ENCODE measurements around the gene MXRA8.

The MXRA8 gene

DNA sequence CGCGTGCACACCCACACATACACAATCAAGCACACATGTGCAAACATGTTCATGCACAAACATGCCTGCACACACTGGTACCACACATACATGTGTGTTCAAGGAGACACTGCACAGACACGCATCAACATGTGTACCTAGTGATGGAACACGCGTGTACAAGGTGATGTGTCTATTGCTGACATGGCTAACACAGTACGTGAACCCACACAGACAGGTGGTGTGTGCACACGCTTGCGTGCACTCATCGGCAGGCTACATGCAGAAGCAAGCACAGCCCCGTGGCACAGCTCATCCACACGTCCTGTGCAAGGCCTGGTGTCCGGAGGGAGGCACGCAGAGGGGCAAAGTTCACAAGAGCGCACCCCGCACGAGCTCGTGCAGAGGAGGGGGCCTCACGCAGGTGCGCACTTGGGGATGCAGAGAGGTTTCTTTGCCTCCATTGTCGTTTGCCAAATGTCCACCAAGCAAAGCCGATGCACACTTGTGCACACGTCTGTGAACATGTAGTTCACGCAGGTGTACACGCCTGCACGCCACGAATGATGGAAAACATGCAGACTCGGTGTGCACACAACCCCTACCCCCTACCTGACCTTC is 51.6 kb downstream of the MXRA8 start:
- FAIRE-seq: peak; percentile 95
- no peak for DNase-seq (ENCODE audit: insufficient read length, low spot score)
- TF ChIP-seq TAF1 (IDR thresholded peaks at IDR 0.05; ENCODE audit: low read depth, low read length) (no peak), SPI1 (IDR thresholded peaks at IDR 0.05; ENCODE audit: low read depth, low read length) (no peak), POU2F2 (IDR thresholded peaks at IDR 0.05; ENCODE audit: low read depth, low read length) (no peak), PAX5 (IDR thresholded peaks at IDR 0.05; ENCODE audit: insufficient read depth, low read length, severe bottlenecking) (no peak), POLR2A (IDR thresholded peaks at IDR 0.05; ENCODE audit: low read depth, low read length) (no peak), POLR2AphosphoS5 (IDR thresholded peaks at IDR 0.05; ENCODE audit: low read depth, low read length) (no peak)

DNA sequence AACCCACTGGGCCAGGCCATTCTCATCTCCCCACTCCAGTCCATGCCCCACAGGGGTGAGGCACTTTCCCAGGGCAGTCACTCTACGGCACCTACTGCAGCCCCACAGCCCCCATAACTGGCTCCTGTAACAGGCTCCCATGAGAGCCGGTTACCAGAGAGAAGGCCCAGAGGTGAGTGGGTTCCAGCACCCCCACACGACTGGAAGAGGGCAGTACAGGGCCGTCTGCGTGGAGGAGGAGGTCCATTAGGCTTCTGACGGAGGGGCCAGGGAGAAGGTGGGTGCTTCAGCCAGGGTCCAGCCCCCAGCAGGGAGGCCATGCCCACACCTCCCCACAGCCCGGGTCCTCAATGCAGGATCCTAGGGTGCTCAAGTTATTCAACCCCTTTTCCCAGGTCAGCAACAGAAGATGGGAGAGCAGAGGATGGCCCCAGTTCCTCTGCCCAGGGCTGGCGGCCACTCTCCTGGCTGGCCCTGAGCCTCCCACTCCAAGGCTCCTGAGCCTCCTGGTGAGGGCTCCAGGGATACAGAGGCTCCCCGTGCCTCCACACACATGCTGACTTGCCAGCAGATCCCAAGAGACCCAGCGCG is 52.2 kb downstream of the MXRA8 start:
- no peak for DNase-seq (ENCODE audit: insufficient read length, low spot score)
- FAIRE-seq: peak; percentile 31
- TF ChIP-seq PAX5 (IDR thresholded peaks at IDR 0.05; ENCODE audit: insufficient read depth, low read length, severe bottlenecking) (no peak), SPI1 (IDR thresholded peaks at IDR 0.05; ENCODE audit: low read depth, low read length) (no peak), POLR2A (IDR thresholded peaks at IDR 0.05; ENCODE audit: low read depth, low read length) (no peak), POU2F2 (IDR thresholded peaks at IDR 0.05; ENCODE audit: low read depth, low read length) (no peak), POLR2AphosphoS5 (IDR thresholded peaks at IDR 0.05; ENCODE audit: low read depth, low read length) (no peak)

DNA sequence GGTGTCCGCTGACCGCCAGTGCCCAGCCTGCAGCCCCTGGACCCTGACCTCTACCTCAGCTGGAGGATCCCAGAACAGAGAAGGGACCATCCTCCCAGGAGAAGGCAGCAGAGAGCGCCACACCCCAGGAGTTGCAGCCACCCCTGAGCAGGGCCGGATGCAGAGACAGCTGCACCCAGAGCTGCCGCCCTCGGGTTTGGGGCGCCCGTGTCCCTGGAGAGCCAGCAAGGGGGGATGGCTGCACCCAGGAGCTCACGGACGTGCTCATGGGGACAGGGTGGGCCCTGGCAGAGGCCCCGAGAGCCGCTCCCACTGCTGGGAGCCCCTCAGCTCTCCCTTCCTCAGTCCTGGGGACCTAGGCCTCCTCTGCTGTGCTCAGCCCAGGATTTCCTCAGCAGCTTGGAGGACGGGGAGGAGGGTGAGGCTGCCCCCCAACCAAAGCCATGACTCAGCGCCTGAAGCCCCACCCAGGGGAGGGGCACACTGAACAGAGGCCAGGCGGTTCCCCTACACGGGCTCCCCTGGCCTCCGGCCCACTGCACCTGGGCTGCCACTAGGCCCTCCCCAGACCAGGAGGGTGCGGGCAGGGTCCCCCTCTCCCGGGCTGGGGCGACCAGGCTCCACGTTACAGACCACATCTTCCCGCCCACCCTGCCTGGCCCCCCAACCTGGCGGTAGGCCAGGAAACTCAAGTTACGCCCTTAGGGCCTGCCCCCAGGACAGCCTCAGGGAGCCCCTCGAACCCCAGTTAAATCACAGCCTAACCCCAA is 52.9 kb downstream of the MXRA8 start:
- DNase-seq (ENCODE audit: insufficient read length, low spot score): peak; percentile 68
- FAIRE-seq: peak; percentile 84
- TF ChIP-seq POU2F2 (IDR thresholded peaks at IDR 0.05; ENCODE audit: low read depth, low read length): 0 out of 2 replicates have a peak, but pooled peaks have one; percentile 26
- no peak for TF ChIP-seq POLR2AphosphoS5 (IDR thresholded peaks at IDR 0.05; ENCODE audit: low read depth, low read length)

DNA sequence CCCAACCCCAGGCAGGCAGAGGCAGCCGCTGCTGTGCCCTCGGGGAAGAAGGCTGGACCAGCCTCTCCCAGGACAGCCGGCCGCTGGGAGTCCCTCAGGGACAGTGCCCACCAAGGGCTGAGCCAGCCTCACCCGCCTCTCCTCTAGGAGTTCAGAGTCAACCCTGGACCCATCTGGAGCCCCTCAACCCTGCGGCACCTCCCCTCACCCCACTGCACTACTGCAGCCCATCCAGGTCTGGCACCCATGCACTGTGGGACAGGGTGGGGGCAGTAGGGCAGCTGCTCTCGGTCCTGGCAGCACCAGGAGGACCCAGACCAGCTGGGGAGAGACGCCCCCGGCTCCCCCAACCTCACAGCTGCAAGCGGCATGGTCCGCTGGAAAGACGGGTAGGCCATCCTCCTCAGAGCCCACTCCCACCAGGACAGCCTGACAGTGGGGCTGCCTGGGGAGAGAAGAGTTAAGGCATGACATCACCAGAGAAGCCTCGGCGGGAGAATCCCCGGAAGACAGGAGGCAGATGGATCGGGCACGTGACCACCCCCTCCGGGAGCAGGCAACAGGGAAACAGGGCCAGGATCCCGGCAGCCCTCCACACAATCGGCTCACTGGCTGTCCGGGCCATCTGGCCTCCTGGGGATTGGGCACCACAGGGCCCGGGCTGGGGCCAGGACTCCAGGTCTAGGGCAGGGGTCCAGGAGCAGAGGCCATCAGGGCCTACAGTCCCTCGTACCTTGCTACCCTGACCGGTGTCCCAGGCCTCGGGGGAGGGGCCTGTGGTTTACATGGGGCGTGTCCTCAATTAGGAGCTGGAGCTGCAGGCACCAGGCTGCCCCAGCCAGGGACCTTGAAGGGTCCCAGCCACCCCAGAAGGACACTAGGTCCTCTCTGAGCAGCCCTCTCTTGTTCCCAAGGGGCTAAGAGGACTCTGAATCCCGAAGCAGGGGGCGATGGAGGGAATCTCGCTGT is 53.7 kb downstream of the MXRA8 start:
- no peak for FAIRE-seq
- DNase-seq (ENCODE audit: insufficient read length, low spot score): no peak
- TF ChIP-seq POLR2A (IDR thresholded peaks at IDR 0.05; ENCODE audit: low read depth, low read length): no peak
- no peak for TF ChIP-seq PAX5 (IDR thresholded peaks at IDR 0.05; ENCODE audit: insufficient read depth, low read length, severe bottlenecking)
- TF ChIP-seq POLR2AphosphoS5 (IDR thresholded peaks at IDR 0.05; ENCODE audit: low read depth, low read length): no peak
- no peak for TF ChIP-seq TAF1 (IDR thresholded peaks at IDR 0.05; ENCODE audit: low read depth, low read length)
- TF ChIP-seq POU2F2 (IDR thresholded peaks at IDR 0.05; ENCODE audit: low read depth, low read length): no peak
- TF ChIP-seq SPI1 (IDR thresholded peaks at IDR 0.05; ENCODE audit: low read depth, low read length): no peak

DNA sequence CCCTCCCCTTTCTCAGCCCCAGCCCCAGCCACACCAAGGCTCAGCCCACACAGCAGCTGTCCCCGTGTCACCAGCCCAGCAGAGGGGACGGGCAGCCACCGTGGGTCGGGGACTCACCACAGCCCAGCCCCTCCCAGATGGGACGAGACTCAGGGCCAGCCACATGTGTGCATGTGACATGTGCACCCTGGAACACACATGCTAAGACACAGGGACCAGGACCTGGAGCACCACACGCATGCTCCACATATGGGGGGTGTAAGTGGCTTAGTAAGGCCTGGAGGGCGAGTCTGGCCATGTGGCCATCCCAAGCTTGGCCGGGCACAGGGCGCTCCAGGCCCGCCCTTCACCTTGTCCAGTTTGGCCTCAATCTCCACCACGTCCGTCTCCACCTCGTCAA is 54.6 kb downstream of the MXRA8 start:
- FAIRE-seq: no peak
- no peak for DNase-seq (ENCODE audit: insufficient read length, low spot score)
- TF ChIP-seq SPI1 (IDR thresholded peaks at IDR 0.05; ENCODE audit: low read depth, low read length) (no peak), POLR2AphosphoS5 (IDR thresholded peaks at IDR 0.05; ENCODE audit: low read depth, low read length) (no peak), TAF1 (IDR thresholded peaks at IDR 0.05; ENCODE audit: low read depth, low read length) (no peak), POU2F2 (IDR thresholded peaks at IDR 0.05; ENCODE audit: low read depth, low read length) (no peak), PAX5 (IDR thresholded peaks at IDR 0.05; ENCODE audit: insufficient read depth, low read length, severe bottlenecking) (no peak), POLR2A (IDR thresholded peaks at IDR 0.05; ENCODE audit: low read depth, low read length) (no peak)

DNA sequence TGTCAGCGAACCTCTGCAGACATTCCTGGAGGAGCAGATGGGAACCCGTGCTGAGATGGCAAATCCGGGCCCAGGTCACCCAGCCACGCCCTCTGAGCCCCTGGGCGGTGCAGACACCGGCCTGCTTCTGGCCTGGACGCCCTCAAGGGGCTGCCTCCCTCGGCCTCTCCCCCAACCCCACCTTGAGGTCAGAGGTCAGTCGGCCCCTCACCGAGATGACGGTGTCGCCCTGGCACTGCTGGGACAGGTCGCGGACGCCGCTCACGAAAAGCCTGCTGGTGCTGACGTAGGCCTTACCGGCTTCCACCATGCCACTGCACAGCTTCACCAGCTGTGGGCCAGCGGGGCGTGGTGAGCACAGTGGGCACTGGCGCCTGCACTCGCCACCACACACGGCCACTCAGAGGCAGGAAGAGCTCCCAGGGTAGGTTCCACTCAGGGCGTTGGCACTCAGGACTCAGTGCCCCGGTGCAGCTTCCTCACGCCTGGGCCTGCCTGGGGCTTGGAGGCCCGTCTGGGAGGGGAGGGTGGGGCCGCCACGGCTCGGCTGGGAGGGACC is 55.3 kb downstream of the MXRA8 start:
- TF ChIP-seq TAF1 (IDR thresholded peaks at IDR 0.05; ENCODE audit: low read depth, low read length): no peak
- no peak for TF ChIP-seq SPI1 (IDR thresholded peaks at IDR 0.05; ENCODE audit: low read depth, low read length)
- TF ChIP-seq PAX5 (IDR thresholded peaks at IDR 0.05; ENCODE audit: insufficient read depth, low read length, severe bottlenecking): no peak
- no peak for TF ChIP-seq POLR2AphosphoS5 (IDR thresholded peaks at IDR 0.05; ENCODE audit: low read depth, low read length)
- TF ChIP-seq POLR2A (IDR thresholded peaks at IDR 0.05; ENCODE audit: low read depth, low read length): no peak
- TF ChIP-seq POU2F2 (IDR thresholded peaks at IDR 0.05; ENCODE audit: low read depth, low read length): no peak
- DNase-seq (ENCODE audit: insufficient read length, low spot score) (no peak), FAIRE-seq (no peak)
